Measurements from ENCODE around the gene FOXO1. TPM values are rescaled to one million over a fixed set of nuclear protein-coding genes. Genes with fewer than 3 reads are reported as not detected.

FOXO1 gene
- total RNA-seq, 1 experiment from 2014 or later = 12.2 TPM

DNA sequence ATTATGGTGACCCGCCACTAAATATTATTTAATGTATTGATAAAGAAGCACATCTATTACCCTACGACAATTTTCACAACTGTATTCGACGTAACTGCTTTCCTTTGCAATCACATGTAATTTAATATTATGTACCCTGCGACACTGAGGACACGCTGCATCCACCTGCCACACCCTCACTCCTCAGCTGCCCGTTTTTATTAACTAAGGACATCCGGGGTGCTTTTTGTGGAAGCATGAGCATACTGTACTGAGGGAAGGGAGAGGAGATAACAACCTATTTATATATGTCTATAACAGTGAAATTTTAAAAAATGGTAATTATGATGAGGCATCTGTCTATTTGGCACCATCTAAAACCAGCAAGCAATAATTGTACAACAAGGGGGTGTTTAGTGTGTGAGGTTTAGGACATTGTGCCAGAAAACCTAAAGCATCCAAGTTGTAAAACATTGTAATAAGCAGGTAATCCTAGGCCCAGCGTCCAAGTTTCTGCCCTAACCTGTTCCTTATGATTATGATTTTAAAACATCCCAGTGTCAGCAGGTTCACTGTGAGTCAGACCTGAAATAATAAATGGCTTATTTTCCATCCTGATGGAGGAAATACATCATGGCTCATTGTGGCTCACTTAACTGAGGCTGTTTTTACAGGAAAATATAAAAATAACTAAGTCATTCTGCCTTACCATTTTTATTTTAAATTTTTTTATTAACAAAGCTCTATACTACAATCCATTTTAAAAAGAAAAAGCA is 56.3 kb downstream of the FOXO1 start:
- Histone ChIP-seq H3K36me3 (ENCODE audit: control insufficient read depth in 1 of 2, insufficient read depth in 2 of 2, low read length in 2 of 2) (no peaks in the 10 kb centered on the region), H2AFZ (ENCODE audit: low read depth, low read length, poor library complexity, severe bottlenecking) (no peak overlapping the region), H3K27ac (ENCODE audit: low read depth, low read length) (no peak overlapping the region), H4K20me1 (ENCODE audit: insufficient read depth) (no peaks in the 10 kb centered on the region), H3K9me2 (ENCODE audit: insufficient read depth) (no peaks in the 10 kb centered on the region), H3K79me2 (ENCODE audit: insufficient read depth, low read length) (peaks cover 4% of the 10 kb centered on the region; the same call in 1 of the 2 replicates), H3K4me2 (ENCODE audit: low read length) (no peak overlapping the region), H3K4me3 (replicated peaks in 1 of 2; ENCODE audit: low read depth in 1 of 2, low read length in 2 of 2) (no peak overlapping the region), H3K4me1 (ENCODE audit: control insufficient read depth in 1 of 2, insufficient read depth in 2 of 2, low read length in 2 of 2) (no peaks in the 10 kb centered on the region), H3K27me3 (ENCODE audit: insufficient read depth, low read length) (no peaks in the 10 kb centered on the region), H3K9me3 (ENCODE audit: control insufficient read depth in 1 of 2, insufficient read depth in 1 of 2, low read depth in 1 of 2, low read length in 2 of 2) (no peaks in the 10 kb centered on the region), H3K9ac (ENCODE audit: low read length) (no peak overlapping the region)
- ChIA-PET CTCF (no interaction called here), POLR2A (no interaction called here), RAD21 (ENCODE audit: low non-redundant PET in 1 of 2, low total read pairs in 2 of 2, uncharacterized antibody in 2 of 2, unreplicated experiment in 2 of 2) (no interaction called here)
- TF ChIP-seq FOSL1 (IDR thresholded peaks at IDR 0.05; ENCODE audit: low read depth) (no peak), EGR1 (IDR thresholded peaks at IDR 0.05; ENCODE audit: low read depth) (no peak), YY1 (IDR thresholded peaks at IDR 0.05; ENCODE audit: extremely low read depth, insufficient replicate concordance, low read depth, low read length) (no peak), SRF (IDR thresholded peaks at IDR 0.05; ENCODE audit: low read depth) (no peak), POLR2AphosphoS5 (IDR thresholded peaks at IDR 0.05; ENCODE audit: low read depth, low read length) (no peak), SIN3A (IDR thresholded peaks at IDR 0.05; ENCODE audit: low read depth) (no peak), JUND (IDR thresholded peaks at IDR 0.05) (no peak), ZNF274 (IDR thresholded peaks at IDR 0.05; ENCODE audit: low read depth, low read length) (no peak), SP1 (IDR thresholded peaks at IDR 0.05; ENCODE audit: low read depth) (no peak), EZH2 (IDR thresholded peaks at IDR 0.05) (no peak), CBX3 (IDR thresholded peaks at IDR 0.05; ENCODE audit: low read depth) (no peak), ELF1 (IDR thresholded peaks at IDR 0.05; ENCODE audit: borderline replicate concordance, low read depth) (no peak)
- TF ChIP-seq, protein P1, sequence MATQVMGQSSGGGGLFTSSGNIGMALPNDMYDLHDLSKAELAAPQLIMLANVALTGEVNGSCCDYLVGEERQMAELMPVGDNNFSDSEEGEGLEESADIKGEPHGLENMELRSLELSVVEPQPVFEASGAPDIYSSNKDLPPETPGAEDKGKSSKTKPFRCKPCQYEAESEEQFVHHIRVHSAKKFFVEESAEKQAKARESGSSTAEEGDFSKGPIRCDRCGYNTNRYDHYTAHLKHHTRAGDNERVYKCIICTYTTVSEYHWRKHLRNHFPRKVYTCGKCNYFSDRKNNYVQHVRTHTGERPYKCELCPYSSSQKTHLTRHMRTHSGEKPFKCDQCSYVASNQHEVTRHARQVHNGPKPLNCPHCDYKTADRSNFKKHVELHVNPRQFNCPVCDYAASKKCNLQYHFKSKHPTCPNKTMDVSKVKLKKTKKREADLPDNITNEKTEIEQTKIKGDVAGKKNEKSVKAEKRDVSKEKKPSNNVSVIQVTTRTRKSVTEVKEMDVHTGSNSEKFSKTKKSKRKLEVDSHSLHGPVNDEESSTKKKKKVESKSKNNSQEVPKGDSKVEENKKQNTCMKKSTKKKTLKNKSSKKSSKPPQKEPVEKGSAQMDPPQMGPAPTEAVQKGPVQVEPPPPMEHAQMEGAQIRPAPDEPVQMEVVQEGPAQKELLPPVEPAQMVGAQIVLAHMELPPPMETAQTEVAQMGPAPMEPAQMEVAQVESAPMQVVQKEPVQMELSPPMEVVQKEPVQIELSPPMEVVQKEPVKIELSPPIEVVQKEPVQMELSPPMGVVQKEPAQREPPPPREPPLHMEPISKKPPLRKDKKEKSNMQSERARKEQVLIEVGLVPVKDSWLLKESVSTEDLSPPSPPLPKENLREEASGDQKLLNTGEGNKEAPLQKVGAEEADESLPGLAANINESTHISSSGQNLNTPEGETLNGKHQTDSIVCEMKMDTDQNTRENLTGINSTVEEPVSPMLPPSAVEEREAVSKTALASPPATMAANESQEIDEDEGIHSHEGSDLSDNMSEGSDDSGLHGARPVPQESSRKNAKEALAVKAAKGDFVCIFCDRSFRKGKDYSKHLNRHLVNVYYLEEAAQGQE (IDR thresholded peaks at IDR 0.05; ENCODE audit: low read depth) = no peak
- TF ChIP-seq, protein P2, sequence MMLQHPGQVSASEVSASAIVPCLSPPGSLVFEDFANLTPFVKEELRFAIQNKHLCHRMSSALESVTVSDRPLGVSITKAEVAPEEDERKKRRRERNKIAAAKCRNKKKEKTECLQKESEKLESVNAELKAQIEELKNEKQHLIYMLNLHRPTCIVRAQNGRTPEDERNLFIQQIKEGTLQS (IDR thresholded peaks at IDR 0.05) = no peak
- no TSS peak for BruUV-seq (replicated peaks)
- DNase-seq (ENCODE audit: low read depth, low spot score) = no peak
- intact Hi-C loops (cut with micrococcal nuclease) = no loop called here
- no peak for ATAC-seq

Data from HCT116 (cell line).